HG03565 (cell line): ENCODE measurements around the gene ERBB4.

Experiments
- ATAC-seq: cut with Tn5 transposase; IDR thresholded peaks from one replicate; pipeline ENCODE4 v1.9.1; 2021; ENCODE audit warnings: mild to moderate bottlenecking, moderate library complexity; ENCODE audit not compliant: unreplicated experiment

The ERBB4 gene

GRCh38 chr2:211941216-211941747 lies 597.3 kb downstream of the ERBB4 start:
- no peak for ATAC-seq

- ATAC-seq: no peak
These were observed 599.4 kb downstream of the ERBB4 start for GRCh38 chr2:211939177-211939576.

- no peak for ATAC-seq
These were observed 603.8 kb downstream of the ERBB4 start for GRCh38 chr2:211934811-211935210.

- ATAC-seq: no peak
These were observed 607.3 kb downstream of the ERBB4 start for GRCh38 chr2:211931314-211931713.

- peak; percentile 93 for ATAC-seq
These were observed 608.3 kb downstream of the ERBB4 start for GRCh38 chr2:211930331-211930730.

- ATAC-seq: no peak
These were observed 610.4 kb downstream of the ERBB4 start for GRCh38 chr2:211928201-211928600.

GRCh38 chr2:211923019-211923418 lies 615.6 kb downstream of the ERBB4 start:
- ATAC-seq: no peak

- no peak for ATAC-seq
These were observed 634.6 kb downstream of the ERBB4 start for GRCh38 chr2:211903961-211904360.

- ATAC-seq: no peak
These were observed 637.3 kb downstream of the ERBB4 start for GRCh38 chr2:211901226-211901846.

- no peak for ATAC-seq
These were observed 638.1 kb downstream of the ERBB4 start for GRCh38 chr2:211900518-211900917.

GRCh38 chr2:211900000-211900399 lies 638.6 kb downstream of the ERBB4 start:
- no peak for ATAC-seq

- no peak for ATAC-seq
These were observed 639.9 kb downstream of the ERBB4 start for GRCh38 chr2:211898702-211899101.

- no peak for ATAC-seq
These were observed 657.2 kb downstream of the ERBB4 start for GRCh38 chr2:211881449-211881848.

- ATAC-seq: no peak
These were observed 659.3 kb downstream of the ERBB4 start for GRCh38 chr2:211879323-211879722.

GRCh38 chr2:211877061-211877460 lies 661.5 kb downstream of the ERBB4 start:
- ATAC-seq: no peak

- ATAC-seq: no peak
These were observed 663.1 kb downstream of the ERBB4 start for GRCh38 chr2:211875488-211875887.

GRCh38 chr2:211868996-211869533 lies 669.5 kb downstream of the ERBB4 start:
- ATAC-seq: no peak

GRCh38 chr2:211867845-211868451 lies 670.7 kb downstream of the ERBB4 start:
- peak; percentile 98 for ATAC-seq

GRCh38 chr2:211864328-211864727 lies 674.3 kb downstream of the ERBB4 start:
- no peak for ATAC-seq

- no peak for ATAC-seq
These were observed 678.4 kb downstream of the ERBB4 start for GRCh38 chr2:211860224-211860623.

GRCh38 chr2:211854832-211855231 lies 683.8 kb downstream of the ERBB4 start:
- no peak for ATAC-seq

GRCh38 chr2:211846714-211847113 lies 691.9 kb downstream of the ERBB4 start:
- no peak for ATAC-seq
